H1 (cell line): ENCODE measurements around the gene CNIH1. TPM values are rescaled to one million over a fixed set of nuclear protein-coding genes. Genes with fewer than 3 reads are reported as not detected.

Experiments
- CTCF ChIA-PET: fragments of 300-600 bp; sonication (Branson Sonifier 250); formaldehyde crosslinking; loops from one replicate; lab custom pipeline; 2021; ENCODE audit not compliant: partially characterized antibody; lab: Charles Lee
- POLR2A ChIA-PET: fragments of 300-600 bp; sonication (Branson Sonifier 250); formaldehyde crosslinking; loops from one replicate; lab custom pipeline; 2021; ENCODE audit warnings: inconsistent platforms; ENCODE audit not compliant: partially characterized antibody; lab: Charles Lee
- DNase-seq, 2 experiments: peaks; one replicate each; pipeline versions ENCODE4 v3.0.0 to v3.0.0-alpha.2; 2010 to 2022; ENCODE audit warnings: low spot score in 2 of 2, low read depth in 1 of 2, mixed read lengths in 1 of 2
- FAIRE-seq: peaks from 2 replicates; lab custom pipeline; 2011; peaks lifted over from hg19 to GRCh38; lab: Jason Lieb, UNC
- H2AFZ ChIP-seq: 2 replicates; pipeline ENCODE4 v1.8.1; 2012; ENCODE audit warnings: low read length, inconsistent platforms
- H2AK5ac ChIP-seq: 2 replicates; pipeline ENCODE4 v1.6.1; 2013; ENCODE audit warnings: low read depth, low read length
- H2BK120ac ChIP-seq: replicated peaks from 2 replicates; pipeline ENCODE3; 2013; ENCODE audit warnings: low read depth, low read length, inconsistent platforms
- H2BK12ac ChIP-seq: 2 replicates; pipeline ENCODE4 v1.6.1; 2013; ENCODE audit warnings: low read depth, low read length
- H2BK15ac ChIP-seq: 2 replicates; pipeline ENCODE4 v1.6.1; 2013; ENCODE audit warnings: low read length
- H2BK20ac ChIP-seq: 2 replicates; pipeline ENCODE4 v1.6.1; 2013; ENCODE audit warnings: low read length
- H2BK5ac ChIP-seq: 2 replicates; pipeline ENCODE4 v1.6.1; 2013; ENCODE audit warnings: low read depth, low read length
- H3K14ac ChIP-seq: 2 replicates; pipeline ENCODE4 v1.6.1; 2013; ENCODE audit warnings: inconsistent platforms; ENCODE audit not compliant: insufficient read length
- H3K18ac ChIP-seq: 2 replicates; pipeline ENCODE4 v1.6.1; 2013; ENCODE audit warnings: low read length; ENCODE audit errors: extremely low read depth
- H3K23ac ChIP-seq: 2 replicates; pipeline ENCODE4 v1.6.1; 2013; ENCODE audit warnings: inconsistent platforms; ENCODE audit not compliant: insufficient read length
- H3K23me2 ChIP-seq: 2 replicates; pipeline ENCODE4 v1.6.1; 2013; ENCODE audit warnings: low read depth, low read length
- H3K27ac ChIP-seq: 2 replicates; pipeline ENCODE4 v1.6.1; 2011; ENCODE audit warnings: low read depth, low read length, inconsistent platforms
- H3K27me3 ChIP-seq, 4 experiments: replicated peaks in 1 of 4; 1 replicate in 1 of 4; 2 replicates in 3 of 4; pipeline versions ENCODE4 v1.6.1 to v1.8.1; 2011 to 2013; ENCODE audit warnings: low read length in 3 of 4, mild to moderate bottlenecking in 3 of 4, inconsistent platforms in 2 of 4, mixed read lengths in 2 of 4, moderate library complexity in 1 of 4; ENCODE audit not compliant: control insufficient read depth in 3 of 4, insufficient read depth in 3 of 4; ENCODE audit errors: extremely low read depth in 1 of 4
- H3K36me3 ChIP-seq, 4 experiments: 2 replicates each; pipeline versions ENCODE4 v1.6.1 to v1.8.1; 2011 to 2013; ENCODE audit warnings: mild to moderate bottlenecking in 4 of 4, low read length in 3 of 4, moderate library complexity in 2 of 4, control low read depth in 1 of 4, inconsistent platforms in 1 of 4; ENCODE audit not compliant: insufficient read depth in 4 of 4, control insufficient read depth in 2 of 4
- H3K4ac ChIP-seq: replicated peaks from 2 replicates; pipeline ENCODE3; 2013; ENCODE audit warnings: low read length, low read depth, mixed read lengths, inconsistent platforms; ENCODE audit not compliant: insufficient read length
- H3K4me1 ChIP-seq, 4 experiments: replicated peaks in 1 of 4; 1 replicate in 1 of 4; 2 replicates in 3 of 4; pipeline versions ENCODE4 v1.6.1 to v1.8.1; 2011 to 2013; ENCODE audit warnings: low read length in 3 of 4, inconsistent platforms in 2 of 4, mixed read lengths in 1 of 4; ENCODE audit not compliant: insufficient read depth in 4 of 4, control insufficient read depth in 3 of 4
- H3K4me2 ChIP-seq, 2 experiments: 2 replicates each; pipeline versions ENCODE4 v1.6.1 to v1.8.1; 2011 to 2013; ENCODE audit warnings: low read depth in 2 of 2, low read length in 2 of 2, control low read depth in 1 of 2, inconsistent platforms in 1 of 2, mild to moderate bottlenecking in 1 of 2; ENCODE audit not compliant: insufficient read depth in 1 of 2
- H3K4me3 ChIP-seq, 4 experiments: fragments of 200-600, 300-600 bp in 1 of 4; sonication (generic), shearing (Covaris generic), sonication (Bioruptor Twin) in 1 of 4; 2 replicates each; pipeline versions ENCODE4 v1.5.1 to v1.8.1; 2011 to 2016; ENCODE audit warnings: low read length in 4 of 4, low read depth in 3 of 4, control low read depth in 2 of 4, inconsistent platforms in 2 of 4, mild to moderate bottlenecking in 2 of 4, mixed read lengths in 1 of 4, moderate library complexity in 1 of 4; ENCODE audit not compliant: insufficient read depth in 2 of 4; ENCODE audit errors: extremely low read depth in 1 of 4
- H3K56ac ChIP-seq: replicated peaks from 2 replicates; pipeline ENCODE3; 2013; ENCODE audit warnings: low read depth, mild to moderate bottlenecking, mixed read lengths, low read length, inconsistent platforms; ENCODE audit not compliant: insufficient read length
- H3K79me1 ChIP-seq: 2 replicates; pipeline ENCODE4 v1.6.1; 2013; ENCODE audit warnings: low read depth, low read length, control low read depth
- H3K79me2 ChIP-seq, 2 experiments: 2 replicates each; pipeline versions ENCODE4 v1.6.1 to v1.8.1; 2012 to 2013; ENCODE audit warnings: low read length in 2 of 2, mild to moderate bottlenecking in 2 of 2, inconsistent platforms in 1 of 2; ENCODE audit not compliant: insufficient read depth in 2 of 2, control insufficient read depth in 1 of 2
- H3K9ac ChIP-seq, 4 experiments: replicated peaks in 1 of 4; 1 replicate in 1 of 4; 2 replicates in 3 of 4; pipeline versions ENCODE4 v1.6.1 to v1.8.1; 2011 to 2013; ENCODE audit warnings: low read depth in 3 of 4, low read length in 3 of 4, control low read depth in 2 of 4, mild to moderate bottlenecking in 2 of 4, moderate library complexity in 2 of 4, inconsistent platforms in 1 of 4; ENCODE audit errors: extremely low read depth in 1 of 4
- H3K9me3 ChIP-seq, 2 experiments: 2 replicates each; pipeline versions ENCODE4 v1.6.1 to v1.8.1; 2012 to 2013; ENCODE audit warnings: mild to moderate bottlenecking in 2 of 2, moderate library complexity in 2 of 2, control low read depth in 1 of 2, inconsistent platforms in 1 of 2, low read depth in 1 of 2, low read length in 1 of 2, mixed read lengths in 1 of 2; ENCODE audit not compliant: insufficient read depth in 2 of 2
- H4K20me1 ChIP-seq, 2 experiments: replicated peaks in 1 of 2; 2 replicates each; pipeline versions ENCODE3 to v1.8.1; 2011 to 2013; ENCODE audit warnings: inconsistent platforms in 2 of 2, low read length in 2 of 2, mild to moderate bottlenecking in 1 of 2; ENCODE audit not compliant: insufficient read depth in 2 of 2, control insufficient read depth in 1 of 2
- H4K5ac ChIP-seq: 2 replicates; pipeline ENCODE4 v1.6.1; 2013; ENCODE audit warnings: low read length, low read depth, mixed read lengths, inconsistent platforms; ENCODE audit not compliant: insufficient read length
- H4K8ac ChIP-seq: 2 replicates; pipeline ENCODE4 v1.8.0; 2013; ENCODE audit warnings: mild to moderate bottlenecking, moderate library complexity, low read length, inconsistent platforms; ENCODE audit not compliant: insufficient read depth; ENCODE audit errors: extremely low read depth
- H4K91ac ChIP-seq: replicated peaks from 2 replicates; pipeline ENCODE3; 2013; ENCODE audit warnings: low read length, mixed read lengths, inconsistent platforms; ENCODE audit not compliant: insufficient read length
- BACH1 ChIP-seq: IDR thresholded peaks from 2 replicates; pipeline ENCODE4 v1.6.1; 2012; ENCODE audit warnings: low read length, improper control_type of control experiment
- BRCA1 ChIP-seq: IDR thresholded peaks from 2 replicates; pipeline ENCODE4 v1.6.1; 2012; ENCODE audit warnings: low read depth, low read length, improper control_type of control experiment
- CEBPB ChIP-seq: IDR thresholded peaks from 2 replicates; pipeline ENCODE4 v1.6.1; 2012; ENCODE audit warnings: low read depth, low read length
- CHD1 ChIP-seq: IDR thresholded peaks from 2 replicates; pipeline ENCODE4 v1.6.1; 2012; ENCODE audit warnings: low read depth, low read length, improper control_type of control experiment
- CREB1 ChIP-seq: IDR thresholded peaks from 2 replicates; pipeline ENCODE4 v1.6.1; 2012; ENCODE audit warnings: inconsistent platforms
- EP300 ChIP-seq, 2 experiments: IDR thresholded peaks; 1 replicate in 1 of 2; 2 replicates in 1 of 2; pipeline ENCODE4 v1.6.1; 2011 to 2012; ENCODE audit warnings: low read depth in 2 of 2, low read length in 2 of 2, mild to moderate bottlenecking in 2 of 2, borderline replicate concordance in 1 of 2, inconsistent platforms in 1 of 2, moderate library complexity in 1 of 2
- EZH2 ChIP-seq: fragments of 200-600 bp; sonication (generic); IDR thresholded peaks from 2 replicates; pipeline ENCODE4 v1.7.1; 2012; ENCODE audit warnings: low read depth, mild to moderate bottlenecking, moderate library complexity, low read length, inconsistent platforms; ENCODE audit not compliant: severe bottlenecking
- FOSL1 ChIP-seq: IDR thresholded peaks from 2 replicates; pipeline ENCODE4 v1.6.1; 2011; ENCODE audit warnings: mild to moderate bottlenecking, low read depth, low read length, moderate library complexity; ENCODE audit not compliant: insufficient read depth
- PHF8 ChIP-seq: fragments of 200-600 bp; sonication (generic); conservative IDR thresholded peaks from 2 replicates; pipeline ENCODE4 v1.7.1; 2012; ENCODE audit warnings: low read depth, mild to moderate bottlenecking, inconsistent platforms, low read length, moderate library complexity
- POLR2AphosphoS5 ChIP-seq: IDR thresholded peaks from 2 replicates; pipeline ENCODE4 v1.6.1; 2011; ENCODE audit warnings: low read depth, low read length
- SIRT6 ChIP-seq: IDR thresholded peaks from one replicate; pipeline ENCODE4 v1.7.1; 2012; ENCODE audit warnings: low read length, inconsistent platforms
- SP2 ChIP-seq: IDR thresholded peaks from 2 replicates; pipeline ENCODE4 v1.6.1; 2012; ENCODE audit warnings: mild to moderate bottlenecking, low read length, inconsistent platforms
- SRF ChIP-seq: IDR thresholded peaks from 2 replicates; pipeline ENCODE4 v1.6.1; 2011; ENCODE audit warnings: mild to moderate bottlenecking, low read depth, low read length, moderate library complexity
- TEAD4 ChIP-seq: IDR thresholded peaks from 2 replicates; pipeline ENCODE4 v1.6.1; 2012; ENCODE audit warnings: low read depth, low read length, inconsistent platforms, mixed read lengths
- ZNF274 ChIP-seq: IDR thresholded peaks from 2 replicates; pipeline ENCODE4 v1.7.0; 2012; ENCODE audit warnings: low read length, borderline replicate concordance; ENCODE audit errors: extremely low read depth
- WGBS, 2 experiments: shearing (Covaris generic) in 1 of 2; methylation state at CpG; one replicate each; pipeline versions ENCODE4 v1.1.6 to v1.1.7; 2013 to 2015; ENCODE audit warnings: low lambda C conversion rate in 2 of 2, mixed read lengths in 2 of 2, inconsistent platforms in 1 of 2, low coverage in 1 of 2, missing lambda C conversion rate in 1 of 2; ENCODE audit not compliant: insufficient replicate concordance in 2 of 2, insufficient coverage in 1 of 2, insufficient read length in 1 of 2; ENCODE audit errors: extremely low coverage in 1 of 2, missing lambda C conversion rate in 1 of 2; 5-methylcytosine and 5-hydroxymethylcytosine counted together
- polyA plus RNA-seq, 7 experiments: library from polyadenylated mRNA; depleted of rRNA in 3 of 7; stranded (reverse) in 5 of 7; unstranded in 2 of 7; fragments of >200 nt in 5 of 7; fragments of 200-250 nt in 2 of 7; gene quantifications; 1 replicate in 5 of 7; 2 replicates in 1 of 7; 4 replicates in 1 of 7; pipeline versions ENCODE4 v1.2.1 to v1.2.3, GENCODE V29; 2011 to 2013; ENCODE audit warnings: missing spikeins in 2 of 7, mixed read lengths in 2 of 7
- total RNA-seq: library from RNA; stranded (reverse); fragmentation: NEBNext Ultra II Directional; extraction: Animal tissue kit (Norgen Biotek cat#: 25700); gene quantifications from 2 replicates; pipeline ENCODE4 v1.2.1, GENCODE V29; 2021
- TF ChIP-seq, protein P1 (sequence below): IDR thresholded peaks from 2 replicates; pipeline ENCODE4 v1.6.1; 2012; ENCODE audit warnings: inconsistent platforms

Gene CNIH1
- total and polyA plus RNA-seq, 2 of the 8 experiments (the other 6 are each of a cell fraction or from before 2014, with no cell fraction given) = 119 to 333 TPM

DNA sequence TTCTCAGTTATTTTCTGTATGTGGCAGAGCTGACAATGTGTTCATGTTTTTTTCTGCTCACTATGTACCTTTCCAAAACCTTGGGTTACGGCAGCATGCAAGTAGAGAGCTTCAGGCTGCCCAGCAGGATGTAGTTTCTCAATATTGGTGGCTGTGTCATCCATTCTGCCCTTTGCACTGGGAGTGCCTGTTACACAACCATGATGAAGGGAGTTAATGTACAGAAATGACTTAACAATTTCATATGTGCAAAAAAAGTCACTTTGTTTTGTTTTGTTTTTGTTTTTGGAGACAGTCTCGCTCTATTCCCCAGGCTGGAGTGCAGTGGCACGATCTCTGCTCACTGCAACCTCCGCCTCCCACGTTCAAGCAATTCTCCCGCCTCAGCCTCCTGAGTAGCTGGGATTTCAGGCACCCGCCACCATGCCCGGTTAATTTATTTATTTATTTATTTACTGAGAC is 6.1 kb upstream of the CNIH1 start:
- Histone ChIP-seq H2BK15ac (no peak overlapping the region), H3K4ac (no peak overlapping the region), H3K9ac (no peak overlapping the region), H4K8ac (no peak overlapping the region), H3K56ac (no peak overlapping the region), H3K23me2 (no peaks in the 10 kb centered on the region), H2BK20ac (no peak overlapping the region), H2BK12ac (no peak overlapping the region), H3K27me3 (no peaks in the 10 kb centered on the region), H2AFZ (no peak overlapping the region), H3K27ac (no peak overlapping the region), H3K14ac (no peak overlapping the region), H3K4me3 (no peak overlapping the region), H2BK5ac (no peak overlapping the region), H4K5ac (no peak overlapping the region), H3K18ac (no peak overlapping the region), H3K23ac (no peak overlapping the region), H3K79me2 (no peaks in the 10 kb centered on the region), H2AK5ac (no peak overlapping the region), H3K4me2 (no peak overlapping the region), H3K79me1 (no peaks in the 10 kb centered on the region), H3K4me1 (no peaks in the 10 kb centered on the region), H4K91ac (no peak overlapping the region), H2BK120ac (no peak overlapping the region), H4K20me1 (no peaks in the 10 kb centered on the region), H3K9me3 (no peaks in the 10 kb centered on the region), H3K36me3 (no peaks in the 10 kb centered on the region)
- POLR2A ChIA-PET = no interaction called here
- no peak for FAIRE-seq
- CTCF ChIA-PET = interaction anchor here (0.6 to 2.6 kb wide), 5 partner anchors 9 to 99 kb away, joined by 3 to 8 read pairs (median 4); no protein-coding TSS in a partner anchor
- no peak for DNase-seq
- 94% methylated on average over 8 of the region's 8 CpGs; no CpG with 5 or more reads in 1 of the 2 experiments for WGBS, 2 experiments
- no peak for TF ChIP-seq SRF
- no peak for TF ChIP-seq CEBPB
- no peak for TF ChIP-seq FOSL1
- no peak for TF ChIP-seq EZH2
- no peak for TF ChIP-seq EP300 (IDR thresholded peaks at IDR 0.05; ENCODE audit: borderline replicate concordance in 1 of 2, low read depth in 2 of 2, low read length in 2 of 2)
- no peak for TF ChIP-seq TEAD4
- TF ChIP-seq BACH1 = no peak
- no peak for TF ChIP-seq PHF8
- TF ChIP-seq, protein P1, sequence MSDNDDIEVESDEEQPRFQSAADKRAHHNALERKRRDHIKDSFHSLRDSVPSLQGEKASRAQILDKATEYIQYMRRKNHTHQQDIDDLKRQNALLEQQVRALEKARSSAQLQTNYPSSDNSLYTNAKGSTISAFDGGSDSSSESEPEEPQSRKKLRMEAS = no peak
- TF ChIP-seq CREB1 = no peak
- no peak for TF ChIP-seq CHD1
- TF ChIP-seq SP2 = no peak
- TF ChIP-seq BRCA1 = no peak
- no peak for TF ChIP-seq SIRT6
- no peak for TF ChIP-seq POLR2AphosphoS5
- TF ChIP-seq ZNF274 = no peak
